ENCODE results near the gene RGS3. TPM values are rescaled to one million over a fixed set of nuclear protein-coding genes. Genes with fewer than 3 reads are reported as not detected.
A peak's percentile ranks its signal among the peaks of the same experiment; 100 is the strongest.

Gene RGS3
- total RNA-seq, 1 donor from 2014 or later = 29.9 TPM

GRCh38 chr9:113456235-113456634 is 7.3 kb upstream of the RGS3 start:
- DNase-seq (ENCODE audit: extremely low spot score, unreplicated experiment) = no peak
- Mint-ChIP-seq H3K36me3 (peaks cover 4% of the 10 kb centered on the region), H3K4me1 (ENCODE audit: unreplicated experiment) (peaks cover 23% of the 10 kb centered on the region), H3K4me3 (peak overlapping the region; percentile 3), H3K27ac (peak overlapping the region; percentile 50), H3K27me3 (peaks cover 5% of the 10 kb centered on the region), H3K9me3 (no peaks in the 10 kb centered on the region)
- TF ChIP-seq CTCF (conservative IDR thresholded peaks at IDR 0.05) = no peak

DNA sequence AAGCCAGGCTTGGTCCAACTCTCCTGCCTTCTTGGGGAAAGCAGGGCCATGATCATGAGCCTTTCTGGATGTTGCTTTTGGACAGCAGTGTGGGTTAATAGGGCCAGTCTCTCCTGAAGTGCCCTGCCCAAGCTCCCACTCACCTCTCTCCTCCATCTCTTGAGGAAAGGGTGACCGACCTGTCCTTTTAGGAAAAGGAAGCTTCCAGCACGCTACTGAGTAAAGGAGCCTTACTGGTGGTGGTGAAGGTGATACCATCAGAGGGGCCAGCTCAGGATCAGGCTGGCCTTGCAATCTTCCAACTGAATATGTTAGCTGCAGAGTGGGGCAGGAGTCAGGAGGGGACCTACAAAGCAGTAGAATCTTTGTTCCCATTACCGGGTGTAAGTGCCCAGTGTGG is 2.2 kb upstream of the RGS3 start:
- H3K9me3 Mint-ChIP-seq = no peaks in the 10 kb centered on the region
- TF ChIP-seq CTCF (conservative IDR thresholded peaks at IDR 0.05) = no peak
- H3K27me3 Mint-ChIP-seq = peaks cover 32% of the 10 kb centered on the region
- peaks cover 4% of the 10 kb centered on the region for H3K36me3 Mint-ChIP-seq
- H3K4me3 Mint-ChIP-seq = no peak overlapping the region
- H3K4me1 Mint-ChIP-seq (ENCODE audit: unreplicated experiment) = peaks cover 31% of the 10 kb centered on the region
- H3K27ac Mint-ChIP-seq = no peak overlapping the region
- DNase-seq (ENCODE audit: extremely low spot score, unreplicated experiment) = no peak

DNA sequence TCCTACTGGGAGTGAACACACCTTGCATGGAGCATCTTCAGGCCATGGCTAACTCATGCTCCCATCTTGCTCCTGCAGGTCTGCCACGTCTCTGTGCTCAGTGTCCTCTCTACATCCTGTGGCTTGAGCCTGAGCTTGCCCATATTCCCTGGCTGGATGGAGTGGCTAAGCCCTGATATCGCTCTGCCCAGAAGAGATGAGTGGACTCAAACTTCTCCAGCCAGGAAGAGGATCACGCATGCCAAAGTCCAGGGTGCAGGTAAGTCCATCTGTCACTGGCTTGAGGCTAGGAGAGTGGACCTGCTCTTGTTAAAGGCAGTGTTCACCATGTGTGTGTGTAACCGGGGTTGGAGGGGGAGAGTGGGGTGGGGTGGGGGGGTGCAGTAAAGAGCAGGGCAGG is 1.6 kb upstream of the RGS3 start:
- TF ChIP-seq CTCF (conservative IDR thresholded peaks at IDR 0.05) = no peak
- no peak overlapping the region for H3K4me3 Mint-ChIP-seq
- peaks cover 4% of the 10 kb centered on the region for H3K36me3 Mint-ChIP-seq
- H3K27ac Mint-ChIP-seq = no peak overlapping the region
- peaks cover 32% of the 10 kb centered on the region for H3K27me3 Mint-ChIP-seq
- no peak for DNase-seq (ENCODE audit: extremely low spot score, unreplicated experiment)
- no peaks in the 10 kb centered on the region for H3K9me3 Mint-ChIP-seq
- peaks cover 28% of the 10 kb centered on the region for H3K4me1 Mint-ChIP-seq (ENCODE audit: unreplicated experiment)

GRCh38 chr9:113462781-113463286 is 693 bp upstream of the RGS3 start:
- no peak for DNase-seq (ENCODE audit: extremely low spot score, unreplicated experiment)
- Mint-ChIP-seq H3K27me3 (peaks cover 32% of the 10 kb centered on the region), H3K4me1 (ENCODE audit: unreplicated experiment) (peaks cover 24% of the 10 kb centered on the region), H3K4me3 (peak overlapping the region; percentile 44), H3K9me3 (no peaks in the 10 kb centered on the region), H3K36me3 (peaks cover 4% of the 10 kb centered on the region), H3K27ac (no peak overlapping the region)
- TF ChIP-seq CTCF (conservative IDR thresholded peaks at IDR 0.05) = no peak

- peak overlapping the region; percentile 84 for H3K4me3 Mint-ChIP-seq
- peaks cover 30% of the 10 kb centered on the region for H3K4me1 Mint-ChIP-seq (ENCODE audit: unreplicated experiment)
- DNase-seq (ENCODE audit: extremely low spot score, unreplicated experiment) = no peak
- no peak overlapping the region for H3K27ac Mint-ChIP-seq
- H3K36me3 Mint-ChIP-seq = peaks cover 4% of the 10 kb centered on the region
- peaks cover 32% of the 10 kb centered on the region for H3K27me3 Mint-ChIP-seq
- no peak for TF ChIP-seq CTCF (conservative IDR thresholded peaks at IDR 0.05)
- no peaks in the 10 kb centered on the region for H3K9me3 Mint-ChIP-seq
These were observed 746 bp downstream of the RGS3 start for GRCh38 chr9:113464286-113464660.
